ENCODE results near the gene UQCRQ. TPM values are rescaled to one million over a fixed set of nuclear protein-coding genes. Genes with fewer than 3 reads are reported as not detected.

UQCRQ gene
- total RNA-seq, 1 experiment from 2014 or later, result 306 TPM

- Histone ChIP-seq H3K18ac (ENCODE audit: insufficient read length, low read depth, low read length) (no peak within 1 kb of the TSS), H3K27ac (ENCODE audit: insufficient read length, low read depth, low read length) (no peak within 1 kb of the TSS), H4K91ac (ENCODE audit: insufficient read length, low read depth, low read length) (no peak within 1 kb of the TSS), H3K4me2 (ENCODE audit: insufficient read depth, insufficient read length, low read length) (peak within 1 kb of the TSS; percentile 39), H4K20me1 (ENCODE audit: control insufficient read depth, insufficient read depth, insufficient read length) (no peaks in the 10 kb centered on the region), H3K9me3 (ENCODE audit: control insufficient read depth, low read depth, low read length) (no peaks in the 10 kb centered on the region), H3K79me2 (ENCODE audit: insufficient read depth, low read length) (no peaks in the 10 kb centered on the region), H3K23me2 (ENCODE audit: insufficient read length, low read depth, low read length, poor library complexity, severe bottlenecking) (peaks cover 15% of the 10 kb centered on the region), H3K9ac (ENCODE audit: extremely low read depth, insufficient read length, low read length) (peak within 1 kb of the TSS; percentile 13), H3T11ph (ENCODE audit: low read length) (no peak within 1 kb of the TSS), H3K4me1 (ENCODE audit: insufficient read depth, low read length) (no peaks in the 10 kb centered on the region), H3K4ac (ENCODE audit: low read depth, low read length) (no peak within 1 kb of the TSS), H4K5ac (ENCODE audit: insufficient read length, low read depth, low read length) (no peak within 1 kb of the TSS), H2BK15ac (ENCODE audit: low read depth, low read length) (no peak within 1 kb of the TSS), H4K8ac (replicated peaks; ENCODE audit: insufficient read length, low read depth, low read length) (no peak within 1 kb of the TSS), H3K14ac (ENCODE audit: insufficient read depth, low read length) (peak within 1 kb of the TSS; percentile 38), H3K27me3 (ENCODE audit: insufficient read depth, low read length) (peaks cover 19% of the 10 kb centered on the region; the same call in 1 of the 2 replicates), H3K23ac (ENCODE audit: insufficient read length, low read depth, low read length) (no peak within 1 kb of the TSS), H2AK5ac (ENCODE audit: insufficient read length, low read length) (no peak within 1 kb of the TSS), H2BK5ac (ENCODE audit: insufficient read length, low read length) (no peak within 1 kb of the TSS), H2BK120ac (ENCODE audit: low read depth, low read length, poor library complexity, severe bottlenecking) (no peak within 1 kb of the TSS), H3K79me1 (ENCODE audit: insufficient read depth, low read depth, low read length, poor library complexity, severe bottlenecking) (no peaks in the 10 kb centered on the region), H3K56ac (ENCODE audit: insufficient read length, low read depth, low read length) (no peak within 1 kb of the TSS), H2BK20ac (ENCODE audit: low read depth, low read length, poor library complexity, severe bottlenecking) (no peak within 1 kb of the TSS), H2AFZ (ENCODE audit: low read length) (no peak within 1 kb of the TSS), H2BK12ac (ENCODE audit: insufficient read length, low read depth, low read length) (no peak within 1 kb of the TSS)
- Mint-ChIP-seq H3K27me3 (ENCODE audit: low read depth) (peaks cover 65% of the 10 kb centered on the region), H3K4me1 (peaks cover 7 to 15% of the 10 kb centered on the region in 2 experiments; a peak in 3 of 4 replicates), H3K27ac (0 out of 7 replicates have a peak within 1 kb of the TSS, but pooled peaks of 1 of the 3 experiments have one; percentile 53), H3K36me3 (ENCODE audit: insufficient read depth in 1 of 3, low read depth in 3 of 3) (no peaks in the 10 kb centered on the region; a peak in 1 of 7 replicates), H3K4me3 (peak within 1 kb of the TSS; percentile 76 to 85), H3K9me3 (no peaks in the 10 kb centered on the region; a peak in 1 of 5 replicates)
- DNase-seq, result peak; percentile 66
- no peak for TF ChIP-seq CTCF (conservative IDR thresholded peaks at IDR 0.05)
- no CpG with 5 or more reads among the region's 78 CpGs for WGBS (ENCODE audit: extremely low coverage, insufficient read length, low lambda C conversion rate)
Measured at GRCh38 chr5:132830436-132831094, 35.9 kb upstream of the UQCRQ start, which contains the start of gene SHROOM1. Gene SHROOM1 (minus strand): TSS chr5:132830647. CDS start chr5:132826140, 4,507 bp downstream.

All from H9 (cell line).